Osteocyte (in vitro differentiated cells): Measurements from ENCODE around the gene FOXE3. TPM values are rescaled to one million over a fixed set of nuclear protein-coding genes. Genes with fewer than 3 reads are reported as not detected.

Source experiments
- DNase-seq: peaks from one replicate; pipeline ENCODE4 v3.0.0; 2021; ENCODE audit warnings: mixed read lengths; ENCODE audit not compliant: unreplicated experiment; ENCODE audit errors: extremely low spot score
- H3K27ac Mint-ChIP-seq: one replicate; pipeline ENCODE4 v1.8.0; 2021; ENCODE audit warnings: mild to moderate bottlenecking, mixed read lengths; ENCODE audit not compliant: unreplicated experiment
- H3K27me3 Mint-ChIP-seq: one replicate; pipeline ENCODE4 v1.8.0; 2021; ENCODE audit warnings: mixed read lengths; ENCODE audit not compliant: unreplicated experiment
- H3K36me3 Mint-ChIP-seq: one replicate; pipeline ENCODE4 v1.8.0; 2021; ENCODE audit warnings: mixed read lengths; ENCODE audit not compliant: unreplicated experiment
- H3K4me1 Mint-ChIP-seq: one replicate; pipeline ENCODE4 v1.8.0; 2021; ENCODE audit warnings: mixed read lengths; ENCODE audit not compliant: unreplicated experiment
- H3K4me3 Mint-ChIP-seq: one replicate; pipeline ENCODE4 v1.8.0; 2021; ENCODE audit warnings: mild to moderate bottlenecking, moderate library complexity, mixed read lengths; ENCODE audit not compliant: unreplicated experiment
- H3K9me3 Mint-ChIP-seq: one replicate; pipeline ENCODE4 v1.8.0; 2021; ENCODE audit warnings: mixed read lengths; ENCODE audit not compliant: unreplicated experiment
- long read RNA-seq: library from polyadenylated mRNA; unstranded; transcript quantifications from one replicate; pipeline ENCODE4 v2.0.0, GENCODE V29; 2021
- total RNA-seq: library from RNA; stranded (reverse); gene quantifications from 2 replicates; pipeline ENCODE4 v1.2.1, GENCODE V29; 2021
- TF ChIP-seq, protein P1 (sequence below): fragments of 200-600 bp; sonication (generic); IDR thresholded peaks from 2 replicates; pipeline ENCODE4 v1.5.0; 2021; ENCODE audit warnings: antibody characterized with exemption, mild to moderate bottlenecking, moderate library complexity

FOXE3 gene
- not detected in 2 replicates for total RNA-seq
- long read RNA-seq = 0 reads

DNA sequence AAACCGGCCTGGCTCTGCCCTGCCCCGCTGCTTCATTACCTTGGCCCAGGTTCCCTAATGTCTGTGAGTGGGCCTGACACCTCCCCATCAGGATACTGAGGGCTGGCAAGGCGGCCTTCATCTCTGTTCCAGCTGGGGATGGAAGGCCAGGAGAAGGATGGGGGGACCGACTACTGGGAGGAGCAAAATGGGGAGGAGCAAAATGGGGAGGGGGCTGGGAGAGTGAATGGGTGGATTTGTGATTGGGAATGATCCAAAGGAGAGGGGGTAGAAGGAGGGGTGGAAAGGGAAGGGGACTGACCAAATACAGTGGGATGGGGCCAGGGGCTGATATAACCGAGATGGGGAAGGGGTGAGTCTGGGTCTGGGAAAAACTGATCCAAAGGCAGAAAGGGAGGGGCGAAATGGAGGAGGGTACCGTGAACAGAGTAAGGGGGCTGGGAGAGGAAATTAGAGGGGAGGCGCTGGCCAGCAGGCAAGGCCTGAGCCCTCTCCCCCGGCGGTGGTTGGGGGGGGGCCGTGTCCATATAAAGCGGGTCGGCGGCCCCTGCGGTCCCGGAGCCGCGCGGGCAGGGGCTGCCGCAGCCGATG is at the start of gene FOXE3:
Gene FOXE3 (plus strand): TSS at position 558 of the 591 bp plus-strand sequence. CDS start 31 bp downstream, at position 589.
- H3K36me3 Mint-ChIP-seq = no peaks in the 10 kb centered on the region
- H3K27me3 Mint-ChIP-seq = peaks cover 19% of the 10 kb centered on the region
- H3K9me3 Mint-ChIP-seq = no peaks in the 10 kb centered on the region
- H3K4me1 Mint-ChIP-seq = peaks cover 16% of the 10 kb centered on the region
- no peak within 1 kb of the TSS for H3K27ac Mint-ChIP-seq
- TF ChIP-seq, protein P1, sequence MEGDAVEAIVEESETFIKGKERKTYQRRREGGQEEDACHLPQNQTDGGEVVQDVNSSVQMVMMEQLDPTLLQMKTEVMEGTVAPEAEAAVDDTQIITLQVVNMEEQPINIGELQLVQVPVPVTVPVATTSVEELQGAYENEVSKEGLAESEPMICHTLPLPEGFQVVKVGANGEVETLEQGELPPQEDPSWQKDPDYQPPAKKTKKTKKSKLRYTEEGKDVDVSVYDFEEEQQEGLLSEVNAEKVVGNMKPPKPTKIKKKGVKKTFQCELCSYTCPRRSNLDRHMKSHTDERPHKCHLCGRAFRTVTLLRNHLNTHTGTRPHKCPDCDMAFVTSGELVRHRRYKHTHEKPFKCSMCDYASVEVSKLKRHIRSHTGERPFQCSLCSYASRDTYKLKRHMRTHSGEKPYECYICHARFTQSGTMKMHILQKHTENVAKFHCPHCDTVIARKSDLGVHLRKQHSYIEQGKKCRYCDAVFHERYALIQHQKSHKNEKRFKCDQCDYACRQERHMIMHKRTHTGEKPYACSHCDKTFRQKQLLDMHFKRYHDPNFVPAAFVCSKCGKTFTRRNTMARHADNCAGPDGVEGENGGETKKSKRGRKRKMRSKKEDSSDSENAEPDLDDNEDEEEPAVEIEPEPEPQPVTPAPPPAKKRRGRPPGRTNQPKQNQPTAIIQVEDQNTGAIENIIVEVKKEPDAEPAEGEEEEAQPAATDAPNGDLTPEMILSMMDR = no peak
- DNase-seq = no peak
- H3K4me3 Mint-ChIP-seq = peak within 1 kb of the TSS; percentile 69

DNA sequence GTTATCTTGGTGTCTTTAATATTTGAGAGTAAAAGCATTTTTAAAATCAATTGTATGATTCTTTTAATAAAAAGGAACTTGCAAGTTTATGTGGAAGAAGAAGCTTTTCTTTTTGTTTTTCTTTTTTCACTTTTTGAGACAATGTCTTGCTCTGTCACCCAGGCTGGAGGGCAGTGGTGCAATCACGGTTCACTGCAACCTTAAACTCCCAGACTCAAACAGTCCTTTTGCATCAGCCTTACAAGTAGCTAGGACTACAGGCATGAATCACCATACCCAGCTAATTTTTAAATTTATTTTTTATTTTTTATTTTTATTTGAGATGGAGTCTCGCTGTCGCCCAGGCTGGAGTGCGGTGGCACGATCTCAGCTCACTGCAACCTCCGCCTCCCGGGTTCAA is 48.4 kb upstream of the FOXE3 start:
- H3K36me3 Mint-ChIP-seq = peaks cover 22% of the 10 kb centered on the region

DNA sequence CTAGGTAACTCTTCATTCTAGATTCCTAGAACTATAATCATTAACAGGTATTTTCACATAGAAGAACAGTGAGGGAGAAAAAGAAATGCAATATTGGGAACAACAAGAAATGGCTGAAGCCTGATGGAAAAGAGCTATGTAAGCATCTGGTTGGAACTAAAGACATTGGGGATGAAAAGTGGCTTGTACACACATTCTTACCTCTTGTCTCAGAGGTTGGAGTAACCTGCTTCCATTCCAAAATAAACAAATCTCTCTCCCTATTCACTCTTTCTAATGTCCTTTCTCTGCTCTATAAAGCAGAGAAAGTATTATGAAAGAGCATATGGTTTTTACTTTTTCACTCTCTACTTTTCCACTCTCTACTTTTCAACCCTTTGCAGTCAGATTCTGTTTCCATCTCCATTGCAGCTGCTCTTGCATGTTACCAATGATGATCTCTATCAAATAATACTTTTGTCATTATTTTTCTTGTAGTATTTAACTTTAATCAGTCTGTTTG is 45.0 kb upstream of the FOXE3 start:
- H3K4me3 Mint-ChIP-seq = no peak overlapping the region
- H3K36me3 Mint-ChIP-seq = peaks cover 43% of the 10 kb centered on the region
- H3K27ac Mint-ChIP-seq = no peak overlapping the region
- H3K27me3 Mint-ChIP-seq = no peaks in the 10 kb centered on the region
- H3K4me1 Mint-ChIP-seq = peaks cover 2% of the 10 kb centered on the region
- no peaks in the 10 kb centered on the region for H3K9me3 Mint-ChIP-seq
- DNase-seq = no peak
- TF ChIP-seq, protein P1 = no peak

More for the DNA sequence above, 48.4 kb upstream of the FOXE3 start:
- no peaks in the 10 kb centered on the region for H3K27me3 Mint-ChIP-seq
- TF ChIP-seq, protein P1 = no peak
- H3K4me1 Mint-ChIP-seq = peaks cover 9% of the 10 kb centered on the region
- no peak overlapping the region for H3K27ac Mint-ChIP-seq
- no peaks in the 10 kb centered on the region for H3K9me3 Mint-ChIP-seq
- DNase-seq = no peak
- no peak overlapping the region for H3K4me3 Mint-ChIP-seq

DNA sequence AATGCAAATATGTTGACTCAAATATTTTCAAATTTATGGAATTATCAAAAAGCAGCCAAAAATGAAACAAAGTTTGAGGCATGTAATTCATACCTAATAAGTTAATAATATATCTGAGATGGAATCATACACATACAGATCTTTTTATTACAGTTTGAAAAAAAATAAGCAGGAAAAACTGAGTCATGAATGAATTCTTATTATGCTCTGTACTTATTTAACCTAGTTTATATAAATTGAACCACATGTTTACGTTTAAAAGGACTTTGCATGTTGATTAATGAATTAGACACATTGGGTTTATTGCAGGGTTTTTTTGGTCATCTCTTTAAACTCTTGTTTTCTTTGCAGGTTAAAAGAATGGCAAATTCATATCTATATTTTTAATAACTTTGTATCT is 41.6 kb upstream of the FOXE3 start:
- no peaks in the 10 kb centered on the region for H3K27me3 Mint-ChIP-seq
- TF ChIP-seq, protein P1 = no peak
- H3K27ac Mint-ChIP-seq = no peak overlapping the region
- H3K9me3 Mint-ChIP-seq = no peaks in the 10 kb centered on the region
- peaks cover 10% of the 10 kb centered on the region for H3K4me1 Mint-ChIP-seq
- no peak overlapping the region for H3K4me3 Mint-ChIP-seq
- H3K36me3 Mint-ChIP-seq = peaks cover 50% of the 10 kb centered on the region
- DNase-seq = no peak

DNA sequence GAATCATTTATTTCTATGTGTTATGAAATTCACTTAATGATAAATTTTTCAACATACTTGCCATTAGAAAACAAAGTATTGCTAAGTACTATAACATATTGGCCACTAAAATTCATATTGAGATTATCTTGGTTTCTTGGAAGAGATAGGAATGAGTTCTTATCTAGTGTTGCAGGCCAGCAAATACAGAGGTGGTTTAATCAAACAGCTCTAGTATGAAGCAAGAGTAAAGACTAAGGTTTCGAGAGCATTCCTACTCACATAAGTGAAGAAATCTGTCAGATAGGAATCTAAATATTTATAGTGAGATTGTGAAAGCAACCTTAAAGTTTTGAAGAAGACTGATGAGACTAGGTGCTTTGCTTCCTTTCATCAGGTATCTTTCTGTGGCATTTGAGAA is 37.9 kb upstream of the FOXE3 start:
- H3K36me3 Mint-ChIP-seq = peaks cover 38% of the 10 kb centered on the region
- DNase-seq = no peak
- H3K9me3 Mint-ChIP-seq = no peaks in the 10 kb centered on the region

More for the DNA sequence above, 37.9 kb upstream of the FOXE3 start:
- no peak overlapping the region for H3K27ac Mint-ChIP-seq
- peaks cover 10% of the 10 kb centered on the region for H3K4me1 Mint-ChIP-seq
- H3K27me3 Mint-ChIP-seq = no peaks in the 10 kb centered on the region
- TF ChIP-seq, protein P1 = no peak
- H3K4me3 Mint-ChIP-seq = no peak overlapping the region
